ENCODE results near the gene GFOD1.
"Not testable (repeated sequence)": the region's sequence is repeated elsewhere in the genome, so short reads cannot be mapped to it uniquely, and the experiment has no call there.

GFOD1 gene

DNA sequence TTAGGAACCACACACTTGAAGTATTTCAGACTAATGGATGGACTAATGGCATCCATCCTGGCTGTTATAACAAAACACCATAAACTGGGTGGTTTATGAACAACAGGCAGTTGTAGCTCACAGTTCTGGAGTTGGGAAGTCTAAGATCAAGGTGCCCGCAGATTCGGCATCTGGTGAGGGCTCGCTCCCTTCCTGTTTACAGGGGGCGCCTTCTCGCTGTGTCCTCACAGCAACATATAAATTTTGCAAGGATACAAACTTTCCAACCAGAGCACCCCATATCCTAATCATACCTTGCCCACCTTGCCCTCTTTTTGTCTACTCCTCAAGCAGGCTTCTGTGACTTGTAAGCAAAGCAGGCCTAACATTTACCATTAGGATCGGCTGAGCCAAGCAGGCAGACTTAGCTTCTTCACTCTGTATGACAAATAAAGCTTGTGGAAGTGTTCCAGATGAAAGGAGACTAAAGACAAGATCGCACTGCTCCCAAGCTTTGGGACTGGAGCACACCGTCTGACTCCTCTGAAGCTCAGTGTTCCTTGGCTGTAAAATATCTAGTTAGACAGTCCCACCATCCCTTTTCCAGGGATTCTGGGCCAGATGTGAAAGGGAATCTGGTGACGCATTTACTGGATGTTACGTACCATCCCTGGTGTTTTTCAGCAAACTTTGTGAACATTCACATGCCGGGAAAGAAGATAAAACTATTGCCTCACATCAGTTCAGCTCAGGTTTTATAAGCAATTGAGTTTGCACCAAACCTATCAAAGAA, 34.9 kb downstream of the GFOD1 start:
- H3K27ac ChIP-seq (ENCODE audit: low read length) = peak overlapping the region; percentile 98
- peaks cover 95% of the 10 kb centered on the region for H3K4me1 ChIP-seq (ENCODE audit: control insufficient read depth, insufficient read depth, low read length)

DNA sequence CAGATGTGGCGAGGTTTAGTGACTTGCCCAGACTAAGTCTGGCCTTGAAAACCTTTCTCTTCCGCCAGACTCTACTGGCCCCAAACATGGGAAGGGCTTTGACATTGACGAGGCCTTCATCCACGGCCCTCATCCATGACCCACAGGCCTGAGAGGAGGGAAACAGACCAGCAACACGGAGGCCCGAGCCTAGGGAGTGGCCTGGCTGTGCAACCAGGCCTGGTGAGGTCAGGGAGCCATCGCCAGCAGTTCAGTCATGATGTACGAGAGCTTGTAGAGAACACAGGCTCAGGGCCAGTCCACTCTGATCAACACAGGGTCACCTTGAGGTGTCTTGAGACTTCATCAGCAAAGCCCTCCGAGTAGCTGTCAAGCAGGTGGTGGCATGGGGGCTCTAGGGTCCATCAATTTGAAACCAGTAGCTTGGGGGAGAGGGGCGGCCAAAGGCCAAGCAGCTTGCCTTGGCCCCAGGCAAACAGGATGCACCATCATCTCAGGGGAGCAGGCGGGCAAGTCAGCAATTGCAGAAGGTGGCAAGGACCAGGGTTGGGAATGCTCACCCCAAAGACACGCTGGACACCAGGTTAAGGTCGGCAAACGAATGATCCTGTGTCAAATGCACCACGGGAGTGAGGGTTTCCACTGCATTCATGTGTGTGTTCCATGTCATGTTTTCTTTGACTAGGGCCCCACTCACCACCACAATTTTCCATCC, 36.1 kb downstream of the GFOD1 start:
- H3K9ac ChIP-seq (ENCODE audit: low read length in 2 of 2) = peak overlapping the region; percentile 55 to 71
- peaks cover 94% of the 10 kb centered on the region for H3K4me1 ChIP-seq (ENCODE audit: control insufficient read depth, insufficient read depth, low read length)
- no peaks in the 10 kb centered on the region for H3K9me3 ChIP-seq (ENCODE audit: control insufficient read depth in 2 of 2, low read length in 2 of 2)
- peak overlapping the region; percentile 98 for H3K27ac ChIP-seq (ENCODE audit: low read length)
- no peaks in the 10 kb centered on the region for H3K27me3 ChIP-seq (ENCODE audit: control insufficient read depth in 1 of 2, insufficient read depth in 2 of 2, low read length in 2 of 2)
- no peaks in the 10 kb centered on the region for H3K36me3 ChIP-seq (ENCODE audit: control insufficient read depth in 2 of 2, insufficient read depth in 2 of 2, low read length in 2 of 2)
- H3K4me3 ChIP-seq (ENCODE audit: low read length in 2 of 2) = no peak overlapping the region

More for the DNA sequence above, 34.9 kb downstream of the GFOD1 start:
- Histone ChIP-seq H3K36me3 (ENCODE audit: control insufficient read depth in 2 of 2, insufficient read depth in 2 of 2, low read length in 2 of 2) (no peaks in the 10 kb centered on the region), H3K9ac (ENCODE audit: low read length in 2 of 2) (peak overlapping the region; percentile 64 to 71), H3K9me3 (ENCODE audit: control insufficient read depth in 2 of 2, low read length in 2 of 2) (no peaks in the 10 kb centered on the region), H3K27me3 (ENCODE audit: control insufficient read depth in 1 of 2, insufficient read depth in 2 of 2, low read length in 2 of 2) (no peaks in the 10 kb centered on the region), H3K4me3 (ENCODE audit: low read length in 2 of 2) (peak overlapping the region; percentile 2 to 24)

DNA sequence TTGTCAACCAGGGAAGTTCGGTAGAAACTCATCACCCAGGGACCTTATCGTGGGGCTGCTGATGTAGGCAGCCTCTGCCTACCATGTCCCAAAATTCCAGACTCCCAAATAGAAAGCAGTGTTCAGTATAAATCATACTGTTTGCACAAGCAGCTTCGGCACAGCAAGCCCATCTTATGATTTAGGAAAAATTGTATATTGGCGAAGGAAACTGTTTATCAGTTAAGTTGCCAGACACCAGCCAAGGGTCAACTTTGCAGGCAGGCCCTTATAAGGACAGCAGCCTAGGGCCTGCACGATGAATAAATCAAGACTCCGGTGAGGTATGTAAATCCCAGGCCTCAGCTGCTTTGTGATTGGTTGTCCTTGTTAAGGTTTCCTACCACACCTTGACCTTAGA, 36.8 kb downstream of the GFOD1 start:
- Histone ChIP-seq H3K4me1 (ENCODE audit: control insufficient read depth, insufficient read depth, low read length) (peaks cover 95% of the 10 kb centered on the region), H3K9ac (ENCODE audit: low read length in 2 of 2) (peak overlapping the region; percentile 68 to 71)

DNA sequence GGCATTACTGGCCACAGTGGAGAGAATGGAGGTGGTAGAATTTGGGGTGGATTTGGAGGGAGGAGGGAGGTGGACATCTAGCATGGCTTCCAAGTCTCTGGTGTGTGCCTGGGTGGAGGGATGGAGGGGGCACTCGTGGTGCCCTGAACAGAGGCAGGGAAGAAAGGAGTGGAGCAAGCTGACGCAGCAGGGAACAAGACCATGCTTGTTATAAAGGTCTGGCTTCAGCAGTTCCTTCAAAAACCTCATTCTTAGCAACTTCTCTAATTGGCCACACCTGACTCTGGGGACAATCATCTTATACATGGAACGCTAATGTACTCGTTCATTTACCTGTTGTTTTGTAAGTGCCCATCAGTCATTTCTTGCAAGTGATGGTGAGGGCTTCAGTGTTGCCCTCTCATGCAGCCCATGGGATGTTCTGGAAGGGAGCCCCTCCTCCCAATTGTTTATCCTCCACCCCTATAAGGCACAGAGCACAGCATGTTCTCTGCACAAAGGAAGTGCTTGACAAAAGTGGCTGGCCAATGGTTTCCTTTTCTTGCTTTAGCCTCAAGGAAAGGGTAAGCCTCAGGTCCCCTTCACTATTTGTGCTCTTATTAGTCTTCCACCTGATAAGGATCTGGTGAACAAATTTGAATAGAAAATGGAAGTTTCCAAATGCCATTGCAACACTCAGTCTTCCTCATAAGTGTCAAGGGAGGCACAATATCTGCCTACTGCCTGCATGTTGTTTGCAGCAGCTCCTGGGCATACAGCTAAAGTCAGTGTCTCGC, 39.3 kb downstream of the GFOD1 start:
- Histone ChIP-seq H3K27me3 (ENCODE audit: control insufficient read depth in 1 of 2, insufficient read depth in 2 of 2, low read length in 2 of 2) (no peaks in the 10 kb centered on the region), H3K4me1 (ENCODE audit: control insufficient read depth, insufficient read depth, low read length) (peaks cover 77% of the 10 kb centered on the region), H3K36me3 (ENCODE audit: control insufficient read depth in 2 of 2, insufficient read depth in 2 of 2, low read length in 2 of 2) (no peaks in the 10 kb centered on the region), H3K27ac (ENCODE audit: low read length) (peak overlapping the region; percentile 98), H3K4me3 (ENCODE audit: low read length in 2 of 2) (peak overlapping the region in 1 of 2 donors; percentile 40), H3K9me3 (ENCODE audit: control insufficient read depth in 2 of 2, low read length in 2 of 2) (no peaks in the 10 kb centered on the region), H3K9ac (ENCODE audit: low read length in 2 of 2) (no peak overlapping the region)

More for the DNA sequence above, 36.8 kb downstream of the GFOD1 start:
- Histone ChIP-seq H3K27ac (ENCODE audit: low read length) (peak overlapping the region; percentile 98), H3K9me3 (ENCODE audit: control insufficient read depth in 2 of 2, low read length in 2 of 2) (no peaks in the 10 kb centered on the region), H3K36me3 (ENCODE audit: control insufficient read depth in 2 of 2, insufficient read depth in 2 of 2, low read length in 2 of 2) (no peaks in the 10 kb centered on the region), H3K4me3 (ENCODE audit: low read length in 2 of 2) (peak overlapping the region in 1 of 2 donors; percentile 22), H3K27me3 (ENCODE audit: control insufficient read depth in 1 of 2, insufficient read depth in 2 of 2, low read length in 2 of 2) (no peaks in the 10 kb centered on the region)

DNA sequence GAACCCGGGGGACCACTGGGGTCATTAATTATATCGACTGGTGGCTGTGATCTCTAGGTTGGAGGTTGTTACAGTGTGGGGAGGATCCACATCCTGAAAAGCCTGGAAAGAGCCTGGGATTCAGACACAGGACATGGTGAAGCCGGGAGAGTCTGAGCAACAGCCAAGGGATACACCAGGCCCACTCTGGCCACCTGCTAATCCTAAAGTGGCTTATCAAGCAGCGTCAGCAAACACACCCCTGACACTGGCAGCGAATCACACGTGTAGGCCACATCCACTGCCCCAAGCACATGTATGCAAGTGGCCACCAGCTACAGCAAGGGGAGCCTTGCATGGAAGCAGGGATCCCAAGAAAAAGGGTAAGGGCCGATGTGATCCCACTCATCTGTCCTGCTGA, 41.0 kb downstream of the GFOD1 start:
- peak overlapping the region; percentile 52 to 62 for H3K9ac ChIP-seq (ENCODE audit: low read length in 2 of 2)
- no peaks in the 10 kb centered on the region for H3K36me3 ChIP-seq (ENCODE audit: control insufficient read depth in 2 of 2, insufficient read depth in 2 of 2, low read length in 2 of 2)
- peak overlapping the region in 1 of 2 donors; percentile 47 for H3K4me3 ChIP-seq (ENCODE audit: low read length in 2 of 2)
- H3K27me3 ChIP-seq (ENCODE audit: control insufficient read depth in 1 of 2, insufficient read depth in 2 of 2, low read length in 2 of 2) = no peaks in the 10 kb centered on the region
- H3K4me1 ChIP-seq (ENCODE audit: control insufficient read depth, insufficient read depth, low read length) = peaks cover 65% of the 10 kb centered on the region
- H3K27ac ChIP-seq (ENCODE audit: low read length) = peak overlapping the region; percentile 89
- no peaks in the 10 kb centered on the region for H3K9me3 ChIP-seq (ENCODE audit: control insufficient read depth in 2 of 2, low read length in 2 of 2)

DNA sequence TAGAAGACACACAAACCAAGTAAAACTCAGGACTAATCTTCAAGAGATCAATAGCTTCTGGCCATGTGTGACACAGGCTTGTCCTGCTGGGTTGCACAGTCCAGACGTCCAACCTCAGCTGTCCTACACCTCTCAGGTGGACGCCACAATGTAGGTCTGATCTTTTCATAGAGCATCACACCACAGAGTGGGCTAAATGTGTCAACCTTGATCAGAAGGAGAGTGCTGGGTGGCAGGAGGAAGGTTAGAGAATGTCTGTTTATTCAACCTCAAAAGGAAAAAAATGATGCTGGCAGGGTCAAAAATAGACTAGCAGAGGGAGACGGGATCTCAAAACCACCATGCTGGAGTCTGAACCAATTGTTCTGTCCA, 41.7 kb downstream of the GFOD1 start:
- Histone ChIP-seq H3K9ac (ENCODE audit: low read length in 2 of 2) (peak overlapping the region; percentile 52 to 62), H3K27me3 (ENCODE audit: control insufficient read depth in 1 of 2, insufficient read depth in 2 of 2, low read length in 2 of 2) (no peaks in the 10 kb centered on the region), H3K36me3 (ENCODE audit: control insufficient read depth in 2 of 2, insufficient read depth in 2 of 2, low read length in 2 of 2) (no peaks in the 10 kb centered on the region), H3K4me3 (ENCODE audit: low read length in 2 of 2) (peak overlapping the region in 1 of 2 donors; percentile 39), H3K4me1 (ENCODE audit: control insufficient read depth, insufficient read depth, low read length) (peaks cover 64% of the 10 kb centered on the region), H3K9me3 (ENCODE audit: control insufficient read depth in 2 of 2, low read length in 2 of 2) (no peaks in the 10 kb centered on the region), H3K27ac (ENCODE audit: low read length) (peak overlapping the region; percentile 89)

DNA sequence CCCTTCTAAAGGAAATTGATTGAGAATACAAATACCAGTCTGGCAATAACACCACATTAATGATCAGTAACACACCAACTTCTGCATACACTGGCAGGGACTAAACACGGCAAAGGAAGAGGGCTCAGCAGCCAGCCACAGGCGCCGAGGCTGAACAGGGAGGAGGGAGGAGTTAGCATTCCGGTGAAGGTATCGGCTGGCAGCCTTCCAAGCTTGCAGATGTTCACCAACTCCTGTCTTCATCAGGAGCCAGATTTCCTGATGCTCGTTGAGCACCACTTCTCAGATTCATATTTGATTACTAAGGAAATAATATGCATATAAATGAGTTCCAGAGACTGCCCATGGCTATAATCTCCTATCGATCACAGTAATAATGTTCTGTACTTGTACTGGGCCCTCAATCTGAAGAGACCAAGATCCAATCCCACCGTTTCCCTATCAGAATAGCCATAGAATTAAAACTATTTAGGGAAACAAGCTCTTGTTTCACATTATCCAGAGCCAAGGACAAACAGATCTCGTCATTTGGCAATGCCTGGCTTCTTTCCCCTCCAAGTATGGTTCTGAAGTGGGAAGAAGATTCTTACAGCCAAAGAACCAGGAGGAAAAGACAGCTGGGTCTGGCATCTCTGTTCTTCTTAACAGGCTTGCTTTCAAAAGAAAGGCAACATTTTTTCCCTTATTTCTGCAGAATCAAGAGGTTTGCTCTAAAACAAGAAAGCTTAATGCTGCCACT, 42.2 kb downstream of the GFOD1 start:
- H3K9me3 ChIP-seq (ENCODE audit: control insufficient read depth in 2 of 2, low read length in 2 of 2) = no peaks in the 10 kb centered on the region
- peaks cover 63% of the 10 kb centered on the region for H3K4me1 ChIP-seq (ENCODE audit: control insufficient read depth, insufficient read depth, low read length)
- peak overlapping the region; percentile 39 to 44 for H3K4me3 ChIP-seq (ENCODE audit: low read length in 2 of 2)
- H3K9ac ChIP-seq (ENCODE audit: low read length in 2 of 2) = peak overlapping the region; percentile 52 to 58
- H3K27me3 ChIP-seq (ENCODE audit: control insufficient read depth in 1 of 2, insufficient read depth in 2 of 2, low read length in 2 of 2) = no peaks in the 10 kb centered on the region
- peak overlapping the region; percentile 89 for H3K27ac ChIP-seq (ENCODE audit: low read length)
- no peaks in the 10 kb centered on the region for H3K36me3 ChIP-seq (ENCODE audit: control insufficient read depth in 2 of 2, insufficient read depth in 2 of 2, low read length in 2 of 2)

DNA sequence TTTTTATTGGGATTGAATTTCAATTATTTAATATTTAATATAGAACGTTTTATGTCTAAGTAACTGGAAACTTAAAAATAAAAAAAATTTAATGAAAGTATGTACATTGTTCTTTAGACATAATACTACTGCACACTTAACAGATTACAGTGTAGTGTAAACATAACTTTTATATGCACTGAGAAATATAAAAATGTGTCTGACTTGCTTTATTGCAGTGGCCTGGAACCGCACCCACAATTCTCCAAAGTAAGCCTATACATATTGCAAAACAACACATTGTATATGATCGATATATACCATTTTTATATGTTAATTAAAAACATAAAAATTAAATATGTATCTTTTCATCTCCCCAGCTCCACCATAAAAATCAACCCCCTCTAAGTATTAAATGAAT, 42.8 kb downstream of the GFOD1 start:
- no peaks in the 10 kb centered on the region for H3K36me3 ChIP-seq (ENCODE audit: control insufficient read depth in 2 of 2, insufficient read depth in 2 of 2, low read length in 2 of 2)
- H3K27me3 ChIP-seq (ENCODE audit: control insufficient read depth in 1 of 2, insufficient read depth in 2 of 2, low read length in 2 of 2) = no peaks in the 10 kb centered on the region
- H3K4me3 ChIP-seq (ENCODE audit: low read length in 2 of 2) = peak overlapping the region in 1 of 2 donors; percentile 44
- H3K9me3 ChIP-seq (ENCODE audit: control insufficient read depth in 2 of 2, low read length in 2 of 2) = no peaks in the 10 kb centered on the region
- peak overlapping the region; percentile 52 to 58 for H3K9ac ChIP-seq (ENCODE audit: low read length in 2 of 2)
- H3K27ac ChIP-seq (ENCODE audit: low read length) = peak overlapping the region; percentile 89
- H3K4me1 ChIP-seq (ENCODE audit: control insufficient read depth, insufficient read depth, low read length) = peaks cover 58% of the 10 kb centered on the region

DNA sequence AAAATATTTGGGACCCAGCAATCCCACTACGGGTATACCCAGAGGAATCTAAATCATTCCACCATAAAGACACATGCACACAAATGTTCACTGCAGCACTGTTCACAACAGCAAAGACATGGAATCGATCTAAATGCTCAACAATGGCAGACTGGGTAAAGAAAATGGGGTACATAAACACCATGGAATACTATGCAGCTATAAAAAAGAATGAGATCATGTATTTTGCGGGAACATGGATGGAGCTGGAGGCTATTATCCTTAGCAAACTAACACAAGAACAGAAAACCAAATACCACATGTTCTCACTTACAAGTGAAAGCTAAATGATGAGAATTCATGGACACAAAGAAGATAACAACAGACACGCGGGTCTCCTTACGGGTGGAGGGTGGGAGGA, 43.4 kb downstream of the GFOD1 start:
- H3K36me3 ChIP-seq (ENCODE audit: control insufficient read depth in 2 of 2, insufficient read depth in 2 of 2, low read length in 2 of 2); H3K27ac ChIP-seq (ENCODE audit: low read length); H3K27me3 ChIP-seq (ENCODE audit: control insufficient read depth in 1 of 2, insufficient read depth in 2 of 2, low read length in 2 of 2); H3K4me3 ChIP-seq (ENCODE audit: low read length in 2 of 2); H3K9me3 ChIP-seq (ENCODE audit: control insufficient read depth in 2 of 2, low read length in 2 of 2); H3K9ac ChIP-seq (ENCODE audit: low read length in 2 of 2): not testable (repeated sequence)
- peaks cover 51% of the 10 kb centered on the region for H3K4me1 ChIP-seq (ENCODE audit: control insufficient read depth, insufficient read depth, low read length)

DNA sequence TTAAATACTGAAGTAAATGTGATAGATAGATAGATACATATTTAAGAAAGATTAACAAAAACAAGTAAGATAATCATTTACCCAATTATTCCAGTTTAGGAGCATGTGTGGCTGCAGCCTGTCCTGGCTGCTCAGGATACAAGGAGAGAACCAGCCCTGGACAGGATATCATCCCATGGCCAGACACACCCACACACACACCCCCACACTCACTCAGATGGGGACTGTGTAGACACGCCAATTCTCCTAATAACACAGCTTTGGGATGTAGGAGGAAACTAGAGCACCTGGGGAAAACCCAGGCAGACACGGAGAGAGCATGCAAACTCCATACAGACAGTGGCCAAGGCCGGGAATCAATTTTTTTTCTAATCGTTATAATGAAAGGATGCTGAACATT, 45.6 kb downstream of the GFOD1 start:
- Histone ChIP-seq H3K27me3 (ENCODE audit: control insufficient read depth in 1 of 2, insufficient read depth in 2 of 2, low read length in 2 of 2) (no peaks in the 10 kb centered on the region), H3K9me3 (ENCODE audit: control insufficient read depth in 2 of 2, low read length in 2 of 2) (no peaks in the 10 kb centered on the region), H3K4me1 (ENCODE audit: control insufficient read depth, insufficient read depth, low read length) (peaks cover 43% of the 10 kb centered on the region), H3K9ac (ENCODE audit: low read length in 2 of 2) (no peak overlapping the region), H3K4me3 (ENCODE audit: low read length in 2 of 2) (no peak overlapping the region), H3K36me3 (ENCODE audit: control insufficient read depth in 2 of 2, insufficient read depth in 2 of 2, low read length in 2 of 2) (no peaks in the 10 kb centered on the region), H3K27ac (ENCODE audit: low read length) (no peak overlapping the region)
